ENCODE measurements around the gene PFDN1.

The PFDN1 gene

DNA sequence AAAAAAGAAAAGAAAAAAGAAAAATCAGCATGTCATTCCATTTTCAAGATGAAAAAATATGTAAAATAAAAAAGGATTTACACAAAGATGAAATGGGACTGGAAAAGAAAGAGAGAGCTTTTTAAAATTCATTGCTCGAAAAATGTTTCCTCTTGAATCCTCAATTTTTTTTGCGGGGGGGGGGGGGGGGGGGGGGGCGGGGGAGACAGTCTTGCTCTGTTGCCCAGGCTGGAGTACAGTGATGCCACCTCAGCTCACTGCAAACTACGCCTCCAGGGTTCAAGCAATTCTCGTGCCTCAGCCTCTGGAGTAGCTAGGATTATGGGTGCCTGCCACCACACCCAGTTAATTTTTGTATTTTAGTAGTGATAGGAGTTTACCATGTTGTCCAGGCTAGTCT is 16.5 kb downstream of the PFDN1 start:
- TF ChIP-seq CREB1 (IDR thresholded peaks at IDR 0.05; ENCODE audit: low read depth) (no peak), TAF1 (IDR thresholded peaks at IDR 0.05; ENCODE audit: low read depth) (no peak), EGR1 (IDR thresholded peaks at IDR 0.05) (no peak), TCF12 (IDR thresholded peaks at IDR 0.05; ENCODE audit: low read depth) (no peak)

DNA sequence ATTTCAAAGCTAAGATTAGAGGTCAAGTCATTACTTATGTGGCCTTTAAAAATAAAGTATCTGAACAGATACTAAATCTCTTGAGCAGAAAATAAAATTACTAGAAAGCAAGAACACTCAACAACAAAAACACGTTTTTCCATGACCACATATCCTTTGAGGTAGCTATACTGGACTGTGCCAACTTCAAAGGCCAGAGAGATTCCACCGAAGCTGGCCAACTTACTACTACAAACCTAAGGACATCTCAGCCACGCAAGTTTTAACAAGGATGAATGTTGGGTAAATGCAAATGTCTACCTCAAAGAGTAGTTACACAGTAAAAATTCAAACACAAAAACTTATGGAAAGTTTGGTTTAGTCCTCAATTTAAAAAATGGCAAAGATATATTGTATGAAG is 18.9 kb downstream of the PFDN1 start:
- TF ChIP-seq, protein P1, sequence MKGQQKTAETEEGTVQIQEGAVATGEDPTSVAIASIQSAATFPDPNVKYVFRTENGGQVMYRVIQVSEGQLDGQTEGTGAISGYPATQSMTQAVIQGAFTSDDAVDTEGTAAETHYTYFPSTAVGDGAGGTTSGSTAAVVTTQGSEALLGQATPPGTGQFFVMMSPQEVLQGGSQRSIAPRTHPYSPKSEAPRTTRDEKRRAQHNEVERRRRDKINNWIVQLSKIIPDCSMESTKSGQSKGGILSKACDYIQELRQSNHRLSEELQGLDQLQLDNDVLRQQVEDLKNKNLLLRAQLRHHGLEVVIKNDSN (IDR thresholded peaks at IDR 0.05): no peak
- TF ChIP-seq, protein P2, sequence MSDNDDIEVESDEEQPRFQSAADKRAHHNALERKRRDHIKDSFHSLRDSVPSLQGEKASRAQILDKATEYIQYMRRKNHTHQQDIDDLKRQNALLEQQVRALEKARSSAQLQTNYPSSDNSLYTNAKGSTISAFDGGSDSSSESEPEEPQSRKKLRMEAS (IDR thresholded peaks at IDR 0.05): no peak
- TF ChIP-seq, protein P3, sequence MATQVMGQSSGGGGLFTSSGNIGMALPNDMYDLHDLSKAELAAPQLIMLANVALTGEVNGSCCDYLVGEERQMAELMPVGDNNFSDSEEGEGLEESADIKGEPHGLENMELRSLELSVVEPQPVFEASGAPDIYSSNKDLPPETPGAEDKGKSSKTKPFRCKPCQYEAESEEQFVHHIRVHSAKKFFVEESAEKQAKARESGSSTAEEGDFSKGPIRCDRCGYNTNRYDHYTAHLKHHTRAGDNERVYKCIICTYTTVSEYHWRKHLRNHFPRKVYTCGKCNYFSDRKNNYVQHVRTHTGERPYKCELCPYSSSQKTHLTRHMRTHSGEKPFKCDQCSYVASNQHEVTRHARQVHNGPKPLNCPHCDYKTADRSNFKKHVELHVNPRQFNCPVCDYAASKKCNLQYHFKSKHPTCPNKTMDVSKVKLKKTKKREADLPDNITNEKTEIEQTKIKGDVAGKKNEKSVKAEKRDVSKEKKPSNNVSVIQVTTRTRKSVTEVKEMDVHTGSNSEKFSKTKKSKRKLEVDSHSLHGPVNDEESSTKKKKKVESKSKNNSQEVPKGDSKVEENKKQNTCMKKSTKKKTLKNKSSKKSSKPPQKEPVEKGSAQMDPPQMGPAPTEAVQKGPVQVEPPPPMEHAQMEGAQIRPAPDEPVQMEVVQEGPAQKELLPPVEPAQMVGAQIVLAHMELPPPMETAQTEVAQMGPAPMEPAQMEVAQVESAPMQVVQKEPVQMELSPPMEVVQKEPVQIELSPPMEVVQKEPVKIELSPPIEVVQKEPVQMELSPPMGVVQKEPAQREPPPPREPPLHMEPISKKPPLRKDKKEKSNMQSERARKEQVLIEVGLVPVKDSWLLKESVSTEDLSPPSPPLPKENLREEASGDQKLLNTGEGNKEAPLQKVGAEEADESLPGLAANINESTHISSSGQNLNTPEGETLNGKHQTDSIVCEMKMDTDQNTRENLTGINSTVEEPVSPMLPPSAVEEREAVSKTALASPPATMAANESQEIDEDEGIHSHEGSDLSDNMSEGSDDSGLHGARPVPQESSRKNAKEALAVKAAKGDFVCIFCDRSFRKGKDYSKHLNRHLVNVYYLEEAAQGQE (IDR thresholded peaks at IDR 0.05; ENCODE audit: low read depth): no peak
- no peak for TF ChIP-seq TAF1 (IDR thresholded peaks at IDR 0.05; ENCODE audit: low read depth)
- no peak for TF ChIP-seq TEAD4 (IDR thresholded peaks at IDR 0.05)
- TF ChIP-seq YY1 (IDR thresholded peaks at IDR 0.05; ENCODE audit: low read depth): no peak
- no peak for TF ChIP-seq CREB1 (IDR thresholded peaks at IDR 0.05; ENCODE audit: low read depth)
- TF ChIP-seq TCF12 (IDR thresholded peaks at IDR 0.05; ENCODE audit: low read depth): no peak

DNA sequence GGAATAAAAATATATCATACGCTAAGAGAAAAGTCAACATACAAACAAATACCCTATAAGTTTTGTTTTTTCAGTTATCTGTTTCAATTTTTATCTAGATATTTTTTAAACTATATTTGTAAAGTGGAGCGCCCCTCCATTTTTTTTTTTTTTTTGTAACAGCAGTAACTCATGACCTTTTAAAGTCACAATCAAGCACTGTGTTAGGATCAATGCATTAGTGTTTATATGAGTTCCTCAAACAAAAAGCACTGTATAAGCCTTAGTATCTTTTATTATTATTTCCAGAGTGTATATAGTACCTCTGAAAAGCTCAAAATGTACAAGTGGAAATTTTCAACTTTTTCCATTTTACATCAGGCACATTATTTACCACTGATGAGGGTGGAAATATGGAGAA is 20.6 kb downstream of the PFDN1 start:
- TF ChIP-seq YY1 (IDR thresholded peaks at IDR 0.05; ENCODE audit: low read depth): no peak
- TF ChIP-seq, protein P3 (IDR thresholded peaks at IDR 0.05; ENCODE audit: low read depth): no peak
- no peak for TF ChIP-seq CEBPB (IDR thresholded peaks at IDR 0.05)
- TF ChIP-seq CREB1 (IDR thresholded peaks at IDR 0.05; ENCODE audit: low read depth): no peak
- no peak for TF ChIP-seq TEAD4 (IDR thresholded peaks at IDR 0.05)
- TF ChIP-seq EP300 (IDR thresholded peaks at IDR 0.05; ENCODE audit: borderline replicate concordance): no peak
- TF ChIP-seq ZBTB7A (IDR thresholded peaks at IDR 0.05; ENCODE audit: low read depth): no peak
- TF ChIP-seq TAF1 (IDR thresholded peaks at IDR 0.05; ENCODE audit: low read depth): no peak
- TF ChIP-seq RAD21 (IDR thresholded peaks at IDR 0.05; ENCODE audit: low read depth): no peak
- TF ChIP-seq, protein P1 (IDR thresholded peaks at IDR 0.05): no peak
- TF ChIP-seq FOXM1 (IDR thresholded peaks at IDR 0.05; ENCODE audit: borderline replicate concordance, low read depth): no peak
- no peak for TF ChIP-seq NFIC (IDR thresholded peaks at IDR 0.05)
- no peak for TF ChIP-seq TCF12 (IDR thresholded peaks at IDR 0.05; ENCODE audit: low read depth)
- TF ChIP-seq, protein P2 (IDR thresholded peaks at IDR 0.05): no peak
- TF ChIP-seq EGR1 (IDR thresholded peaks at IDR 0.05): no peak

DNA sequence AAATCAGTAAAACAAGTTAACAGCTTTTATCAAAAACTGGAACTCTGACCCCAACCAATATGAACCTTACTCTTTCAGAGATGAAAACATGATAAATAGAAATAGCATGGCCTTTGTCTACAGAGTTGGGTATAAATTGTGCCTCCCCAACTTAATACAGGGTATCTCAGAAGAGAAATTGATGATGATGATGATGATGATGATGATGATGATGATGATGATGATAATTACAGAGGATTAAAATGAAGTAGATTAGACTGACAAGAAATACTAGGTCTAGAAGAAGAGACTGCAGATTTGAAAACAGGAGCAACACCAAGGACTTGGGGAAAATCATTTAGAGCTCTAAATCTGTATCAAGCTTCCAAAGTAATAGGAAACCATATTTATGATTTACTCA is 27.1 kb downstream of the PFDN1 start:
- no peak for TF ChIP-seq TEAD4 (IDR thresholded peaks at IDR 0.05)
- no peak for TF ChIP-seq NFIC (IDR thresholded peaks at IDR 0.05)
- TF ChIP-seq RAD21 (IDR thresholded peaks at IDR 0.05; ENCODE audit: low read depth): no peak
- no peak for TF ChIP-seq CREB1 (IDR thresholded peaks at IDR 0.05; ENCODE audit: low read depth)
- TF ChIP-seq YY1 (IDR thresholded peaks at IDR 0.05; ENCODE audit: low read depth): no peak
- TF ChIP-seq, protein P1 (IDR thresholded peaks at IDR 0.05): no peak
- TF ChIP-seq, protein P3 (IDR thresholded peaks at IDR 0.05; ENCODE audit: low read depth): no peak
- no peak for TF ChIP-seq EGR1 (IDR thresholded peaks at IDR 0.05)
- no peak for TF ChIP-seq TAF1 (IDR thresholded peaks at IDR 0.05; ENCODE audit: low read depth)
- no peak for TF ChIP-seq TCF12 (IDR thresholded peaks at IDR 0.05; ENCODE audit: low read depth)
- no peak for TF ChIP-seq CEBPB (IDR thresholded peaks at IDR 0.05)
- no peak for TF ChIP-seq EP300 (IDR thresholded peaks at IDR 0.05; ENCODE audit: borderline replicate concordance)
- no peak for TF ChIP-seq ZBTB7A (IDR thresholded peaks at IDR 0.05; ENCODE audit: low read depth)
- no peak for TF ChIP-seq FOXM1 (IDR thresholded peaks at IDR 0.05; ENCODE audit: borderline replicate concordance, low read depth)
- TF ChIP-seq, protein P2 (IDR thresholded peaks at IDR 0.05): no peak

All from Ishikawa (cell line).